AG09309 (cell line): ENCODE results near the gene ZNF521.

Experiments
- DNase-seq: peaks from one replicate; pipeline ENCODE4 v3.0.0-alpha.2; 2010; ENCODE audit warnings: low read depth
- H3K4me3 ChIP-seq: 2 replicates; pipeline ENCODE4 v1.5.1; 2011; ENCODE audit warnings: mild to moderate bottlenecking, low read depth, low read length, moderate library complexity; ENCODE audit not compliant: control insufficient read depth
- TF ChIP-seq, protein P1 (sequence below): IDR thresholded peaks from 2 replicates; pipeline ENCODE4 v1.5.1; 2011; ENCODE audit warnings: mild to moderate bottlenecking, low read depth, low read length, inconsistent platforms; ENCODE audit not compliant: insufficient read depth, control insufficient read depth; ENCODE audit errors: missing control alignments

ZNF521 gene

DNA sequence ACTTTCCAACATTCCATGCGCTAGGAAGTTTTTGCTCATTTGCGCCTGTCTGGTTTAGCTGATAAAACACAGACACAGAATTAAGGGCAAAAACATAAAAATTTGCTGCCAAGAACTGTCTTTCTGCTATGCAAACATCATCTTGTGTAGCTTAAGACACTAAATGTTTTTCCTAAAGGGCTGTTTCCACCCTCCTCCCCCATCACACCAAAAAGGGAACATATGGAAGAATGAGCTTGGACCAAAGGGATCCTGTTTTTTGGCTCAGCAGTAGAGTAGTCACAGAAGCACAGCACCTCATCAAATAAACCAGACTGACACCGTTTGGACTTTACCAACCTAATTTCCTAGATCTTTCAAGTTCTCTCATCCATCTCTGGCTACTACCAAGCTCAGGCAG is 210.1 kb downstream of the ZNF521 start:
- no peak for DNase-seq
- TF ChIP-seq, protein P1, sequence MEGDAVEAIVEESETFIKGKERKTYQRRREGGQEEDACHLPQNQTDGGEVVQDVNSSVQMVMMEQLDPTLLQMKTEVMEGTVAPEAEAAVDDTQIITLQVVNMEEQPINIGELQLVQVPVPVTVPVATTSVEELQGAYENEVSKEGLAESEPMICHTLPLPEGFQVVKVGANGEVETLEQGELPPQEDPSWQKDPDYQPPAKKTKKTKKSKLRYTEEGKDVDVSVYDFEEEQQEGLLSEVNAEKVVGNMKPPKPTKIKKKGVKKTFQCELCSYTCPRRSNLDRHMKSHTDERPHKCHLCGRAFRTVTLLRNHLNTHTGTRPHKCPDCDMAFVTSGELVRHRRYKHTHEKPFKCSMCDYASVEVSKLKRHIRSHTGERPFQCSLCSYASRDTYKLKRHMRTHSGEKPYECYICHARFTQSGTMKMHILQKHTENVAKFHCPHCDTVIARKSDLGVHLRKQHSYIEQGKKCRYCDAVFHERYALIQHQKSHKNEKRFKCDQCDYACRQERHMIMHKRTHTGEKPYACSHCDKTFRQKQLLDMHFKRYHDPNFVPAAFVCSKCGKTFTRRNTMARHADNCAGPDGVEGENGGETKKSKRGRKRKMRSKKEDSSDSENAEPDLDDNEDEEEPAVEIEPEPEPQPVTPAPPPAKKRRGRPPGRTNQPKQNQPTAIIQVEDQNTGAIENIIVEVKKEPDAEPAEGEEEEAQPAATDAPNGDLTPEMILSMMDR: no peak
- H3K4me3 ChIP-seq: no peak overlapping the region

DNA sequence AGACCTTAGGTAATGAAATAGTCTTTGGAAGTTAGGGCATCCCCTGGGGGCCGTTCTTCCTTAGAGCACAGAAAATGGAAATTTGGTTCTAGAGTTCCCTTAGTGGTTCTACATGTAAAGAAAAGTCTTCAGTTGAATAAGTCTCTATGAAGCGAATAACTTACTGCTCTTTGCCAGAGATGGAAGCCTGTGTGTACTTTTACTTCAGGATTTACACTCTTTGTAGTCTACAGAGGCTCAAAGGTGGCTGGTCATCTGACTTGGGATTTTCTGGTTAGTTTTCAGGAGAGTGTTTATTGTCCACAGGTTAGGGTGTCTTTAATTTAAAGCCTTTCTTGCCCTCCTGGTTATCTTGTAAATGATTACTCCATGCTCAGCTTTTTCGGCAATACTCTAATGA is 210.6 kb downstream of the ZNF521 start:
- no peak overlapping the region for H3K4me3 ChIP-seq
- no peak for DNase-seq
- TF ChIP-seq, protein P1: no peak

DNA sequence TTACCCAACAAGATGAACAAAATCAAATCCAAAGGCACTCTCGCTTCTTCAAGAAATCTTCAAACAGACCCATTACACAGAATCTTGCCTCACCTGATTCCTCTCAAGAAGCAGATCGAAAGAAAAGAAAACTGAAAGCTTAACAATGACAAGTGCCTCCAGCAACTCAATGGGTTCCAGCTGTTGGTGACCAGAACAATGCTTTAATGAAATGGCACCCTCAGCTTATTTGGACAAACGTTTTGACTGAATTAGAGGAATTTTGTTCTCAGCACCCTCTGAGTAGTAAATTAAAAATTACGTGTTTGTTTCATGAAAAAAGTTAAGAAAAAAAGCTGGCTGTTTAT is 211.0 kb downstream of the ZNF521 start:
- DNase-seq: no peak
- H3K4me3 ChIP-seq: no peak overlapping the region
- TF ChIP-seq, protein P1: no peak

DNA sequence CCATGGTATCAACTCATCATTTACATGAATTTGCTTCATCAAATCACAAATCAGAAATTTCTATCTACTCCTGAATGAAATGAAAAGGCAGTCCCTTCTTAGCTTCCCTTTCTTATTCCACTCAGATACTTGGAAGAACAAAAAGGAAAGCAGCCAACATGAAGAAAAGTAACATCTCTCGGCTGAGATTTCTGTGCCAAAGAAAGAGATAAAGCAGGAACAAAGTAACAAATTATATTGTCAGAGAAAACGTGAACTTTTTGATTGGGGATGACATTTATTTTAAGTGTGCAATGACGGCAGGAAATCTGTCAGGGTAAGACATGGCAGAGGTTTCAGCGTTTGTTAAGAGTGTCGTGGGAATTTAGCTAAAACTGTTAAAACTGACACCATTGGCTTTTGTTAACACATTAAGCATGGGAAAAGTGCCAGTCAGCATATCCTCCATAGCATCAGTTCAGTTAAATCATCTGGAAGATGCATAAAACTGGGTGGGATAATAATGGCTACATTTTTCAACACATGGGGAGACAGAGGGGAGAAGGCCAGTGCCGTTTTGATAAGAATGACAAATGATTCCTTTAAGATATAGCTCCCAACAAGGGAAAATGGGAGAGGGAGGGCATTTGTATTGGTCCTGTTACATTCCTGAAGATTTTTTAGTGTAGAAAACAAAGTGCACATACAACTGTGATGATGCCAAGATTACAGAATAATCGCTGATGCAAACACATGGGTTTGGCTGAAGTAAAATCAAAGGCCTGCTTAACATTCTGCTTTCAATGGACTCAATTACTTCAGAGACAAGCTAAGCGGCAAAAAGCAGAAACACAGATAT is 211.6 kb downstream of the ZNF521 start:
- DNase-seq: no peak
- TF ChIP-seq, protein P1: no peak

DNA sequence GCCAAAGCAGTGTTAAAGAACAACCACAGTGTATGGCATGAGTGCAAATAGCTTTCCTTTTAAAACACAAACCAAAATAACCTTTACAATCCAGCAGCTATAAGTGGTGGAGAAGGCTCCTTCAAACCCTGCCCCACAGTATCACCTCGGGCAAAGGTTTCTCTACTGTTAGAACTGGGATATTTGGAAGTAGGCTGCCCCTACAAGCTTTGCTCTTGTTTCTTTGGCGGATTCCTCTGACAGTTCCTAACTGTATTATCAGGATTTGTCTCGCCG is 214.8 kb downstream of the ZNF521 start:
- DNase-seq: no peak
- TF ChIP-seq, protein P1: no peak
- no peak overlapping the region for H3K4me3 ChIP-seq

More for the DNA sequence above, 211.6 kb downstream of the ZNF521 start:
- H3K4me3 ChIP-seq: no peak overlapping the region

DNA sequence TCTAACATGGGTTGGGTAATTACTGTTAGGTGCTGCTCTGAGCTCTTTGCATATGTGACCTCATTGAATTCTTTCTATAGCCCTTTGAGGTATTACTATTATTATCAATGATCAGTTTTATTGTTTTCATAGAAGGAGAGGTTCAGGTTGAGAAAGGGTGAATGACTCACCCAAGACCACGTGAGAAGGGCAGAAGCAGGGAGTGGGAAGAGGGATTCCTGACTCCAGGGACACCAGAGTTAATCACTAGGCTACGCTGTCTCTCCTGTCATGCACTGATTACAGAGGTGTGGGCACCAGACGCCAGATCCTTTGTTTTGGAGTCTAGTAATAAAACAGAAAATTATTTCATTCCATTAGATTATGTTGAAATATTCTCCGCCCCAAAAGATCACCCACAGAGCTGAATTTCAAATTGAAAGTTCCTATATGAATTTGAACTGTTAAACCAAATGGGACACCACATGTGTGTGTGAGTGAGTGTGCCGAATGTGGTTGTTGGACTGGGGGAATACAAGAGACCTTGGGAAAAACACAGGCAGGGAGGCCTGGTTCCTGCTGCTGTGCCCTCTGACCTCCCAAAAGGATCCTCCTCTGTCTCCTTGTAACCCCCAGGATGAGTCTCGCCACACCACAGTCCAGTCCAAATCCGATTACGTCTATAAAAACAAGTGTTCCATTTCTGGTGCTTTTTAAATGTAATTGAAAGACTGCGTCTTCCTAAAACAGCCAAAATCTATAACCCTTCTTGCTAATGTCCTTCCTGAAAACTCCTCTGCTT is 215.4 kb downstream of the ZNF521 start:
- no peak overlapping the region for H3K4me3 ChIP-seq
- no peak for DNase-seq
- TF ChIP-seq, protein P1: no peak
